ENCODE measurements around the gene C5orf46. TPM values are rescaled to one million over a fixed set of nuclear protein-coding genes. Genes with fewer than 3 reads are reported as not detected.

C5orf46 gene
- total and polyA plus RNA-seq, 2 of the 4 experiments (the other 2 are of a cell fraction): 1.3 TPM; not detected in 1

- H3K4ac ChIP-seq (ENCODE audit: low read depth, low read length): no peak overlapping the region
- in situ Hi-C loops (cut with MboI; ENCODE audit: low sequenced_read_pairs): no loop called here
These were observed 51.2 kb downstream of the C5orf46 start for GRCh38 chr5:147854894-147855773.

More at GRCh38 chr5:147854894-147855773, 51.2 kb downstream of the C5orf46 start:
- Histone ChIP-seq H4K5ac (ENCODE audit: low read depth, low read length) (no peak overlapping the region), H3K14ac (replicated peaks; ENCODE audit: low read depth, low read length) (no peak overlapping the region), H4K20me1 (ENCODE audit: insufficient read depth, low read length) (no peaks in the 10 kb centered on the region), H3K56ac (ENCODE audit: extremely low read depth, insufficient read depth, low read length) (no peak overlapping the region), H2BK5ac (ENCODE audit: low read depth, low read length, poor library complexity, severe bottlenecking) (no peak overlapping the region), H4K91ac (ENCODE audit: insufficient read depth, low read depth, low read length) (no peak overlapping the region), H3K27ac (ENCODE audit: insufficient read depth, low read length) (no peak overlapping the region), H2BK20ac (ENCODE audit: low read depth, low read length) (no peak overlapping the region), H3K4me3 (ENCODE audit: insufficient read depth, low read depth, low read length) (no peak overlapping the region), H2AFZ (replicated peaks; ENCODE audit: low read length, poor library complexity) (no peak overlapping the region), H4K8ac (ENCODE audit: low read depth in 2 of 2, low read length in 2 of 2) (no peak overlapping the region), H3K9me3 (ENCODE audit: control insufficient read depth, insufficient read depth, low read length) (no peaks in the 10 kb centered on the region), H2BK120ac (ENCODE audit: low read depth, low read length) (no peak overlapping the region), H3K79me1 (ENCODE audit: low read depth in 1 of 2, low read length in 2 of 2) (no peaks in the 10 kb centered on the region), H3K36me3 (ENCODE audit: control insufficient read depth, insufficient read depth, low read length) (no peaks in the 10 kb centered on the region), H3K23ac (ENCODE audit: low read depth, low read length) (no peak overlapping the region), H2AK9ac (replicated peaks; ENCODE audit: low read depth, low read length, poor library complexity) (no peak overlapping the region), H3K27me3 (ENCODE audit: control insufficient read depth, insufficient read depth, low read length) (no peaks in the 10 kb centered on the region), H3K4me1 (ENCODE audit: control insufficient read depth, insufficient read depth, low read length) (no peaks in the 10 kb centered on the region), H3K9ac (ENCODE audit: low read depth, low read length) (no peak overlapping the region), H3K9me1 (ENCODE audit: insufficient read depth, low read length) (no peaks in the 10 kb centered on the region), H3K4me2 (ENCODE audit: low read depth, low read length) (no peak overlapping the region), H3K18ac (ENCODE audit: low read depth, low read length) (no peak overlapping the region), H2BK15ac (ENCODE audit: low read depth, low read length) (no peak overlapping the region), H2AK5ac (ENCODE audit: low read depth, low read length) (no peak overlapping the region)
- TF ChIP-seq RFX5 (IDR thresholded peaks at IDR 0.05; ENCODE audit: low read depth, low read length) (no peak), POLR2A (IDR thresholded peaks at IDR 0.05; ENCODE audit: low read depth, low read length) (no peak), MAFK (IDR thresholded peaks at IDR 0.05; ENCODE audit: low read depth, low read length) (no peak), NFE2L2 (IDR thresholded peaks at IDR 0.05; ENCODE audit: low read depth, low read length) (no peak), BHLHE40 (IDR thresholded peaks at IDR 0.05; ENCODE audit: low read depth, low read length) (no peak), USF2 (IDR thresholded peaks at IDR 0.05; ENCODE audit: low read depth, low read length) (no peak), CEBPB (IDR thresholded peaks at IDR 0.05; ENCODE audit: low read depth, low read length) (no peak), MXI1 (IDR thresholded peaks at IDR 0.05; ENCODE audit: borderline replicate concordance, low read depth, low read length) (no peak), MAZ (IDR thresholded peaks at IDR 0.05; ENCODE audit: borderline replicate concordance, low read depth, low read length) (no peak), SMC3 (IDR thresholded peaks at IDR 0.05; ENCODE audit: low read depth, low read length) (no peak)
- WGBS, 2 experiments (ENCODE audit: extremely low coverage in 2 of 2, insufficient read length in 1 of 2): 88 to 100% methylated on average over 1 to 2 of the region's 11 CpGs
- dilution Hi-C loops (cut with HindIII; ENCODE audit: low sequenced_read_pairs, unreplicated experiment) (no loop called here), intact Hi-C loops (cut with micrococcal nuclease) (loop anchor here (5.0 kb wide), 2 partner anchors 267 to 517 kb away; no protein-coding TSS in a partner anchor)
- BruUV-seq (replicated peaks): no TSS peak
- POLR2A ChIA-PET (ENCODE audit: unreplicated experiment): no interaction called here
- CTCF ChIA-PET: no interaction called here
- DNase-seq: no peak
- ATAC-seq (ENCODE audit: low read depth): no peak

Data from IMR-90 (cell line).